HepG2 (cell line): ENCODE measurements around the gene TMEM184B. TPM values are rescaled to one million over a fixed set of nuclear protein-coding genes. Genes with fewer than 3 reads are reported as not detected.
A peak's percentile ranks its signal among the peaks of the same experiment; 100 is the strongest.

Experiments
- HES4 ChIP-seq: sonication (generic); formaldehyde crosslinking; IDR thresholded peaks from 2 replicates; pipeline ENCODE4 v1.9.0; 2021; ENCODE audit warnings: mild to moderate bottlenecking, missing genetic modification reagents, borderline replicate concordance
- KDM2A ChIP-seq: sonication (generic); formaldehyde crosslinking; IDR thresholded peaks from 2 replicates; pipeline ENCODE4 v1.4.0; 2020; ENCODE audit warnings: low read depth, missing genetic modification reagents, borderline replicate concordance
- KDM5A ChIP-seq: fragments of 200-600 bp; sonication (generic); IDR thresholded peaks from 2 replicates; pipeline ENCODE4 v1.7.0; 2018; ENCODE audit warnings: antibody characterized with exemption, mild to moderate bottlenecking, low read length, borderline replicate concordance
- KDM6A ChIP-seq: IDR thresholded peaks from 2 replicates; pipeline ENCODE4 v1.6.1; 2016; ENCODE audit warnings: low read depth
- NCOA1 ChIP-seq: sonication (generic); formaldehyde crosslinking; IDR thresholded peaks from 2 replicates; pipeline ENCODE4 v1.9.0; 2021; ENCODE audit warnings: missing genetic modification reagents
- NFATC3 ChIP-seq: sonication (generic); formaldehyde crosslinking; IDR thresholded peaks from 2 replicates; pipeline ENCODE4 v1.5.1; 2020; ENCODE audit warnings: mild to moderate bottlenecking, missing genetic modification reagents
- NPAS2 ChIP-seq: sonication (generic); formaldehyde crosslinking; IDR thresholded peaks from 2 replicates; pipeline ENCODE4 v1.8.0; 2022; ENCODE audit warnings: mild to moderate bottlenecking, missing genetic modification reagents, borderline replicate concordance
- NR2F1 ChIP-seq, 2 experiments: fragments of 450-650 bp in 1 of 2; formaldehyde crosslinking in 1 of 2; IDR thresholded peaks; 2 replicates each; pipeline versions ENCODE4 v1.5.0 to v1.6.1; 2016 to 2020; ENCODE audit warnings: mild to moderate bottlenecking in 1 of 2, missing compliant biosample characterization in 1 of 2, missing genetic modification reagents in 1 of 2, moderate library complexity in 1 of 2
- SAP130 ChIP-seq: IDR thresholded peaks from 2 replicates; pipeline ENCODE4 v1.6.1; 2016; ENCODE audit warnings: low read depth
- SATB2 ChIP-seq: sonication (generic); formaldehyde crosslinking; IDR thresholded peaks from 2 replicates; pipeline ENCODE4 v1.5.0; 2020; ENCODE audit warnings: missing genetic modification reagents
- SP5 ChIP-seq: IDR thresholded peaks from 2 replicates; pipeline ENCODE4 v1.6.1; 2016; ENCODE audit warnings: low read depth, borderline replicate concordance
- SPEN ChIP-seq: sonication (generic); formaldehyde crosslinking; IDR thresholded peaks from 2 replicates; pipeline ENCODE4 v1.5.1; 2020; ENCODE audit warnings: low read depth, mild to moderate bottlenecking, missing genetic modification reagents
- SRY ChIP-seq: sonication (generic); formaldehyde crosslinking; IDR thresholded peaks from 2 replicates; pipeline ENCODE4 v1.8.0; 2022; ENCODE audit warnings: mild to moderate bottlenecking, missing genetic modification reagents
- TAF15 ChIP-seq: fragments of 200-400 bp; formaldehyde crosslinking; IDR thresholded peaks from one replicate; pipeline ENCODE4 v1.6.1; 2018; ENCODE audit warnings: mild to moderate bottlenecking, low read depth, low read length; ENCODE audit not compliant: poor library complexity, severe bottlenecking
- ZC3H4 ChIP-seq: sonication (generic); formaldehyde crosslinking; IDR thresholded peaks from 2 replicates; pipeline ENCODE4 v1.4.0; 2020; ENCODE audit warnings: missing genetic modification reagents, borderline replicate concordance
- ZNF446 ChIP-seq: sonication (generic); formaldehyde crosslinking; IDR thresholded peaks from 2 replicates; pipeline ENCODE4 v1.5.0; 2020; ENCODE audit warnings: mild to moderate bottlenecking, missing genetic modification reagents
- ZNF460 ChIP-seq: sonication (generic); formaldehyde crosslinking; IDR thresholded peaks from 2 replicates; pipeline ENCODE4 v1.5.1; 2020; ENCODE audit warnings: missing genetic modification reagents, mild to moderate bottlenecking, borderline replicate concordance
- ZNF484 ChIP-seq: sonication (generic); formaldehyde crosslinking; IDR thresholded peaks from 2 replicates; pipeline ENCODE4 v1.5.1; 2020; ENCODE audit warnings: mild to moderate bottlenecking, low read depth, missing genetic modification reagents, borderline replicate concordance
- ZNF510 ChIP-seq: sonication (generic); formaldehyde crosslinking; IDR thresholded peaks from 2 replicates; pipeline ENCODE4 v1.4.0; 2020; ENCODE audit warnings: low read depth, mild to moderate bottlenecking, missing genetic modification reagents
- ZNF614 ChIP-seq: IDR thresholded peaks from 2 replicates; pipeline ENCODE4 v1.6.1; 2018; ENCODE audit warnings: missing biosample characterization, missing genetic modification reagents, inconsistent platforms, borderline replicate concordance
- ZNF615 ChIP-seq: sonication (generic); formaldehyde crosslinking; IDR thresholded peaks from 2 replicates; pipeline ENCODE4 v1.5.0; 2020; ENCODE audit warnings: mild to moderate bottlenecking, missing genetic modification reagents, borderline replicate concordance
- ZNF629 ChIP-seq: sonication (generic); formaldehyde crosslinking; conservative IDR thresholded peaks from 2 replicates; pipeline ENCODE4 v1.5.0; 2020; ENCODE audit warnings: missing genetic modification reagents
- ZNF672 ChIP-seq: sonication (generic); formaldehyde crosslinking; IDR thresholded peaks from 2 replicates; pipeline ENCODE4 v1.8.1; 2022; ENCODE audit warnings: missing genetic modification reagents
- polyA plus RNA-seq, 8 experiments: library from polyadenylated mRNA; depleted of rRNA in 3 of 8; stranded (reverse) in 7 of 8; unstranded in 1 of 8; fragments of >200 nt; fragmentation: Illumina TruSeq in 4 of 8; extraction: Trizol in 4 of 8; gene quantifications; 2 replicates each; pipeline versions ENCODE4 v1.2.1 to v1.2.3, GENCODE V29; 2011 to 2016; ENCODE audit warnings: low read depth in 4 of 8, missing spikeins in 1 of 8, mixed read lengths in 1 of 8; ENCODE audit not compliant: insufficient read depth in 1 of 8
- total RNA-seq, 5 experiments: library from RNA; depleted of rRNA; stranded (reverse); fragments of >200 nt; fragmentation: Illumina TruSeq; extraction: Trizol; gene quantifications; 2 replicates each; pipeline ENCODE4 v1.2.3, GENCODE V29; 2016; ENCODE audit warnings: low read depth in 1 of 5
- TF ChIP-seq, protein P1 (sequence below): sonication (generic); formaldehyde crosslinking; IDR thresholded peaks from 2 replicates; pipeline ENCODE4 v1.4.0; 2020; ENCODE audit warnings: missing genetic modification reagents, mild to moderate bottlenecking, borderline replicate concordance
- TF ChIP-seq, protein P2 (sequence below): sonication (generic); formaldehyde crosslinking; IDR thresholded peaks from 2 replicates; pipeline ENCODE4 v1.4.0; 2020; ENCODE audit warnings: mild to moderate bottlenecking, low read depth, missing genetic modification reagents
- TF ChIP-seq, protein P3 (sequence below): IDR thresholded peaks from 2 replicates; pipeline ENCODE4 v1.6.1; 2012; ENCODE audit warnings: inconsistent platforms
- TF ChIP-seq, protein P4 (sequence below): sonication (generic); formaldehyde crosslinking; IDR thresholded peaks from 2 replicates; pipeline ENCODE4 v1.5.0; 2020; ENCODE audit warnings: missing genetic modification reagents

TMEM184B gene
- total and polyA plus RNA-seq, 2 of the 13 experiments (the other 11 are each of a cell fraction or from before 2014, with no cell fraction given): 15.9 to 16.0 TPM

DNA sequence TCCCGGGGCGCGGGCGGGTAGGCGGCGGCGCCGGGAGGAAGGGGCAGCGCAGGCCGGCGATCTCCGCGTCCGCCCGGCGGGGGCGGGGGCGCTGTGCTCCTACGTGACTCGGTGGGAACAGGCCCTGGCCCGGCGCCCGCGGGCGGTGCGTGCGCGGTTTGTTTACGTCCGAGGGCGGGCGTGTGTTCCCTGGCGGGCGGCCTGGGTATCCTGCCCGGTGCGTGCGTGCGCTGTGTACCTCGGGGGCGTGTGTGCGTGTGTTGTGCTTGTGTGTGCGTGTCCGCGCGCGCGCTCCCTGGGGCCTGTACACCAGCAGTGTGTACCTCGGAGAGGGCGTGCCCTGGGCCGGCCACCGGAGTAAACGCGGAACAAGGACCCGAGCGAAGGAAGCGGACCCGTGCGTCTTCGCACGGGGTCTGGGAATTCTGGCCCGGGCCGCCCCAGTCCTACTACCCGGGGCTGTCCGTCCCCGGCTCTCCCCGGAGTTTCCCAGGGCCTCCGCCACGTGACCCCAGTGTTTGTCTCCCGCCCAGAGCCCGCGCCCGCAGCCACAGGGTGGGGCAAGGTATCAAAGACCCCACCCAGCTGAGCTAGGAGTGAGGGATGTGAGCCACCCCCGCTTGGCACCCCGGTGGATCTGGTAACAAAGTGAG lies 70.2 kb downstream of the TMEM184B start (continued):
- TF ChIP-seq NCOA1 (CRISPR knock-in tag) (no peak), ZNF614 (CRISPR knock-in tag) (no peak), SRY (peak; percentile 12), ZNF672 (CRISPR knock-in tag) (no peak), SPEN (CRISPR knock-in tag) (no peak; the same call in 1 of the 2 replicates), NFATC3 (CRISPR knock-in tag) (no peak), SATB2 (CRISPR knock-in tag) (no peak), TAF15 (no peak), ZNF615 (CRISPR knock-in tag) (no peak; the same call in 1 of the 2 replicates), ZNF446 (CRISPR knock-in tag) (0 out of 2 replicates have a peak, but pooled peaks have one; percentile 74), ZNF510 (CRISPR knock-in tag) (0 out of 2 replicates have a peak, but pooled peaks have one; percentile 66), SP5 (no peak), SAP130 (CRISPR knock-in tag) (peak; percentile 68), NR2F1 (CRISPR knock-in tag; IDR thresholded peaks at IDR 0.05) (no peak), HES4 (CRISPR knock-in tag) (peak; percentile 72; the same call in 1 of the 2 replicates), KDM5A (no peak), KDM2A (CRISPR knock-in tag) (peak; percentile 8; the same call in 1 of the 2 replicates), ZNF460 (CRISPR knock-in tag) (no peak), NPAS2 (no peak), KDM6A (CRISPR knock-in tag) (no peak), ZC3H4 (CRISPR knock-in tag) (no peak), ZNF629 (no peak), ZNF484 (CRISPR knock-in tag) (0 out of 2 replicates have a peak, but pooled peaks have one; percentile 21)
- TF ChIP-seq, protein P1, sequence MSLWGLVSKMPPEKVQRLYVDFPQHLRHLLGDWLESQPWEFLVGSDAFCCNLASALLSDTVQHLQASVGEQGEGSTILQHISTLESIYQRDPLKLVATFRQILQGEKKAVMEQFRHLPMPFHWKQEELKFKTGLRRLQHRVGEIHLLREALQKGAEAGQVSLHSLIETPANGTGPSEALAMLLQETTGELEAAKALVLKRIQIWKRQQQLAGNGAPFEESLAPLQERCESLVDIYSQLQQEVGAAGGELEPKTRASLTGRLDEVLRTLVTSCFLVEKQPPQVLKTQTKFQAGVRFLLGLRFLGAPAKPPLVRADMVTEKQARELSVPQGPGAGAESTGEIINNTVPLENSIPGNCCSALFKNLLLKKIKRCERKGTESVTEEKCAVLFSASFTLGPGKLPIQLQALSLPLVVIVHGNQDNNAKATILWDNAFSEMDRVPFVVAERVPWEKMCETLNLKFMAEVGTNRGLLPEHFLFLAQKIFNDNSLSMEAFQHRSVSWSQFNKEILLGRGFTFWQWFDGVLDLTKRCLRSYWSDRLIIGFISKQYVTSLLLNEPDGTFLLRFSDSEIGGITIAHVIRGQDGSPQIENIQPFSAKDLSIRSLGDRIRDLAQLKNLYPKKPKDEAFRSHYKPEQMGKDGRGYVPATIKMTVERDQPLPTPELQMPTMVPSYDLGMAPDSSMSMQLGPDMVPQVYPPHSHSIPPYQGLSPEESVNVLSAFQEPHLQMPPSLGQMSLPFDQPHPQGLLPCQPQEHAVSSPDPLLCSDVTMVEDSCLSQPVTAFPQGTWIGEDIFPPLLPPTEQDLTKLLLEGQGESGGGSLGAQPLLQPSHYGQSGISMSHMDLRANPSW (CRISPR knock-in tag): no peak
- TF ChIP-seq, protein P2, sequence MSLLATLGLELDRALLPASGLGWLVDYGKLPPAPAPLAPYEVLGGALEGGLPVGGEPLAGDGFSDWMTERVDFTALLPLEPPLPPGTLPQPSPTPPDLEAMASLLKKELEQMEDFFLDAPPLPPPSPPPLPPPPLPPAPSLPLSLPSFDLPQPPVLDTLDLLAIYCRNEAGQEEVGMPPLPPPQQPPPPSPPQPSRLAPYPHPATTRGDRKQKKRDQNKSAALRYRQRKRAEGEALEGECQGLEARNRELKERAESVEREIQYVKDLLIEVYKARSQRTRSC (CRISPR knock-in tag): no peak
- TF ChIP-seq, protein P3, sequence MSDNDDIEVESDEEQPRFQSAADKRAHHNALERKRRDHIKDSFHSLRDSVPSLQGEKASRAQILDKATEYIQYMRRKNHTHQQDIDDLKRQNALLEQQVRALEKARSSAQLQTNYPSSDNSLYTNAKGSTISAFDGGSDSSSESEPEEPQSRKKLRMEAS: peak; percentile 73
- TF ChIP-seq, protein P4, sequence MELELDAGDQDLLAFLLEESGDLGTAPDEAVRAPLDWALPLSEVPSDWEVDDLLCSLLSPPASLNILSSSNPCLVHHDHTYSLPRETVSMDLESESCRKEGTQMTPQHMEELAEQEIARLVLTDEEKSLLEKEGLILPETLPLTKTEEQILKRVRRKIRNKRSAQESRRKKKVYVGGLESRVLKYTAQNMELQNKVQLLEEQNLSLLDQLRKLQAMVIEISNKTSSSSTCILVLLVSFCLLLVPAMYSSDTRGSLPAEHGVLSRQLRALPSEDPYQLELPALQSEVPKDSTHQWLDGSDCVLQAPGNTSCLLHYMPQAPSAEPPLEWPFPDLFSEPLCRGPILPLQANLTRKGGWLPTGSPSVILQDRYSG (CRISPR knock-in tag): no peak
